HEK293 (cell line): Measurements from ENCODE around the gene ASIC4.

ENCODE experiments used
- CTCF ChIP-seq: fragments of 450-650 bp; formaldehyde crosslinking; IDR thresholded peaks from 2 replicates; pipeline ENCODE4 v1.5.1; 2016; ENCODE audit warnings: missing biosample characterization, missing genetic modification characterization
- KLF9 ChIP-seq: fragments of 450-650 bp; formaldehyde crosslinking; IDR thresholded peaks from 2 replicates; pipeline ENCODE4 v1.5.1; 2016; ENCODE audit warnings: missing biosample characterization, missing genetic modification characterization, low read depth
- OSR2 ChIP-seq: fragments of 450-650 bp; formaldehyde crosslinking; IDR thresholded peaks from 2 replicates; pipeline ENCODE4 v1.5.1; 2016; ENCODE audit warnings: missing biosample characterization, missing genetic modification characterization
- ZNF274 ChIP-seq, 2 experiments: fragments of 200-500 bp in 1 of 2; fragments of 450-650 bp in 1 of 2; sonication (Bioruptor generic) in 1 of 2; formaldehyde crosslinking in 1 of 2; IDR thresholded peaks; 2 replicates each; pipeline versions ENCODE4 v1.5.1 to v1.6.1; 2014 to 2016; ENCODE audit warnings: borderline replicate concordance in 1 of 2, inconsistent platforms in 1 of 2, low read length in 1 of 2, missing biosample characterization in 1 of 2, missing genetic modification characterization in 1 of 2
- ZNF335 ChIP-seq: fragments of 450-650 bp; formaldehyde crosslinking; conservative IDR thresholded peaks from 2 replicates; pipeline ENCODE4 v1.5.1; 2016; ENCODE audit warnings: missing biosample characterization, missing genetic modification characterization

GRCh38 chr2:219560037-219560892 is 46.0 kb downstream of the ASIC4 start:
- no peak for TF ChIP-seq ZNF274 (IDR thresholded peaks at IDR 0.05; ENCODE audit: low read length)
- TF ChIP-seq ZNF274 (tag by site-specific recombination; IDR thresholded peaks at IDR 0.05; ENCODE audit: borderline replicate concordance), result no peak
- TF ChIP-seq ZNF335, result no peak
- no peak for TF ChIP-seq CTCF (tag by site-specific recombination)
- TF ChIP-seq KLF9 (tag by site-specific recombination), result no peak
- no peak for TF ChIP-seq OSR2 (tag by site-specific recombination)
